DMS 273 (cell line): ENCODE data around the gene DRGX.

Experiments
- DNase-seq: peaks from one replicate; lab custom pipeline; 2025; ENCODE audit not compliant: unreplicated experiment; lab: John Stamatoyannopoulos, UW

Gene DRGX

DNA sequence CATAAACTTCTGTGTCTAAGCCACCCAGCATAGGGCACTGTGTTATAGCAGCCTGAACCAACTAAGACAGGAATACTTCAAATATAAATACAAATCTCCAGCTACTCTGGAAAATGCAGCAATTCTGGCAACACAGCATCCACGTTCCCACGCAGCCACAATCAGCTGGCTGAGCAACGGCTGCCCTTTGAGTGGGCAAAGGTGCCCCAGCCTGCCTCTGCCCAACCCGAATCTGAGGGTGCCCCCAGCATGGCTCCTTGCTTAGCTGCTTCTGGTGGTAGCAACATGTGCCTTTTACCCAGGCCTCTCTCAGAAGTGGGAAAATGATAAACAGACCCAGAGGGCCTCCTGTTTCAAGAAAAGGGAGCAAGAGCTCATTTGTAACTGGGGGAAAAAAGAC lies 12.0 kb downstream of the DRGX start:
- no peak for DNase-seq

DNA sequence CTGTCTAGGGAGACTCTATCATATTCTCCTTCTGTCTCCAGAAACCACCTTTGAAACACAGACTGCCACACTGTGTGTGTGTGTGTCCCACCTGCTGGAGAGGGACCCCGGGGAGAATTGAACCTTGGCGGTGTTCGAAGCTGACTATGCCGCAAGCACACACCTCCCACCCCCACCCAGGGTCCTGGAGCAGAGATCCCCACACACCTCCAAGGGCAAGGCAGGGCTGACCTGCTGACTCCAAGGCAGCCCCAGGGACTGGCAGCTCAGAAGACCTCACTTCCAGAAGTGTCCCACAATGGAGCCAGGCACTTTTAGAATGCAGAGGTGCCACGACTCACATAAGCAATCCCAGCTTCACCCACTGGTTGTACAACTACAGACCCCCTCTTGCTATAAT lies 13.1 kb downstream of the DRGX start:
- DNase-seq: no peak

- DNase-seq: no peak
These were observed 13.7 kb downstream of the DRGX start for GRCh38 chr10:49382226-49382625.

DNA sequence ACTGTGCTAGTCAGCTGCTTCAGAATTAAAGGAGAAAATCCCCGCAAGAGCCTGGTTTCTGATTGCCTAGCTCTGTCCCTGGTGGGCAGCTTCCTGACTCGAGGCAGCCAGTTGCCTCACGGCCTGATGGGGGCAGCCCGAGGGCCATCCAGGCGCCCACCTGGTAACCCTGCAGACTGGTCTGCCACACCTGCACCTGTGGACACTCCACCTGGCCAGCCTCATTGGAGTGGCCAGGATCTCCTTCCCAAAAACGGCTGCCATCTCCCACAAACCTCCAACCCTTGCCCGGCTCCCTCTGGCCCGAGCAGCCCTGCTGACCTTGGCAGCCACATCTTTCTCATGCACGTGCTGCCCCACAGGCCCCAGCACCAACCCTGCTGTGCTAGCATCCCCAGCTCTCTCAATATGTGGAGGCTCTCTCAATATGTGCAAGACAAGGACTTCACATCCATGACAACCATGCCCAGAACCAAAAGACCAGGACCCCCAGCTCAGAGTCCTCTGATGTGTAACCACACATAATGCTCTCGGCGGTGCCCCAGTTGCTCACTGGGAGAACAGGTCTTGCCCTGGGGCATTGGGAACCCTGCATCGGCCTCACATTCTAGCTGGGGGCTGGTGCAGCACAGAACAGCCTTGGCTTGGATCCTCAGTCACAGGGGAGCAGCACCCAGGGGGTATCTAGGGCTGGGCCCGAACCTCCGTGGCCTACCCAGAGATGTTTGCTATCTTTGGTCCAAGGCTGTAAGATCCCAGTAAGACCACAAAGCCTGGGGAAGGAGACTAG lies 14.6 kb downstream of the DRGX start:
- no peak for DNase-seq

DNA sequence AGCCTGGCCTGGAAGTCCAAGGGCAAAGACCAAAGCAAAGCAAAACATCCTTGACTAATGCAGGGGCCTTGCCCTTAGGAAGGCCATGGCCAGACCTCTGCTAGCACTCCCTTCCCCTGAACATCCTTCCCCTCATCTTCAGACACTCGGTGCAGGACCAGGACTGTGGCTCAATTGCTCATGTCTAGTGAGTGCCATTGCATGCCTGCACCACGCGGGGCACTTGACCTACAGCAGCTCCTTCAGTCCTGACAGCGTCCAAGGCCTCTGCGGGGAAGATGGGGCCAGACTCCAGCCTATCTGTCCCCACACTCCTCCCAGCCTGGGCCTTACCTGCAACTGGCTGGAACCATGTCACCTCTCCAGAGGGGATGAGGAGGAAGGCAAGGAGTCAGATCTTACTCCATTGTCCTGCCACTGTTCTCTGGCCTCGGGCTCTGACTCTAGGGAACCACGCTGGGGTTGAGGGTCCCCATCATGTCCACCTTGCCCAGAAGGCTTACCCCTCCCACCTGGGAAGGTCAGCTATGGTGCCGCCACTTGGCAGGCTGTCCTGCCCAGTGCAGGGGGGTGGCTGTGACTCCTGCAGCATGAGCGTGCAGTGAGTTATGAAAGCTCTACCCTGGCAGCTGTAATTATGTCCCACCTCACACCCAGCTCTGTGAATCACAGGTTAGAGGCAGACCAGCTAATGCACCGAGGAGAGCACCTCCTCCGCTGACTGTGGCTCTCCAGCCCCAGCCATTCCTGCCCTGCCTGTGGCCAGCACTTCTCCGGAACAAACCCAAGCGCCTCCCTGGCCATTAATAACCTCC lies 16.1 kb downstream of the DRGX start:
- no peak for DNase-seq

DNA sequence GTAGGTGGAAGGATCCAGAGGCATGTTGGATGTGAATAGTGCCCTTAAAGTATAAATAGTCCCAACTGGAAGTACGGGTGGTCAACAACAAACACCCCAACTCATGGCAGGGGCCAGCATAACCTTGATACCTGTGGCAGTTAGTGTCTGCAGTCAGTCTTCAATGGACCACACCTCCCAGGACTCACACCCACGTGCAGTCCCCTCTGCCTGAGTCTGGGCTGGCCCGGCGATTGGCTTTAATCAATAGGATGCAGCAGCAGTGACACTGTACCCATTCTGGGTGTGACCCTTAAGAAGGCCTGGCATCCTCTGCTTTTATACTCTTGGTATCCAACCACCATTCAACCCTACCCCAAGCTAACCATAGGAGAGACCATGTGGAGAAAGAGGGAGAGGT lies 18.6 kb downstream of the DRGX start:
- DNase-seq: no peak

GRCh38 chr10:49375611-49376010 lies 20.3 kb downstream of the DRGX start:
- no peak for DNase-seq

DNA sequence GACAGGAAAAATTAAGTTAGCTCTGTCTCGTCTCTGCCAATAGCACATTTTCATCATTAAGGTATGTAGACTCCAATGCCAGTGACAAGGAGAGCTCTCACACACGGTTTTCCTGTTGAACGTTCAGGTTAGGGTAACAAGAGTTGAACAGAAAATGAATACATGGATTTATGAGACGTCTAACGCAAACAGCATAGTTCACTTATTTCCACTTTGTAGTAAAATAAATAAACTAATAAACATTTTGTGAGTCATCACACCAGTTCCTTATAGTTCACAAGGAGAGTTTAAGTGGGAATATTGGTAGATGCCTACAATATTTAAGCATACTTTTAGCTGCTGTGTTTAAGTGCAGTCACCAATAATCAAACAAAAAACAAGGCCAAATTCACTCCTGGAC lies 21.1 kb downstream of the DRGX start:
- no peak for DNase-seq

- no peak for DNase-seq
These were observed 22.5 kb downstream of the DRGX start for GRCh38 chr10:49373361-49373760.

DNA sequence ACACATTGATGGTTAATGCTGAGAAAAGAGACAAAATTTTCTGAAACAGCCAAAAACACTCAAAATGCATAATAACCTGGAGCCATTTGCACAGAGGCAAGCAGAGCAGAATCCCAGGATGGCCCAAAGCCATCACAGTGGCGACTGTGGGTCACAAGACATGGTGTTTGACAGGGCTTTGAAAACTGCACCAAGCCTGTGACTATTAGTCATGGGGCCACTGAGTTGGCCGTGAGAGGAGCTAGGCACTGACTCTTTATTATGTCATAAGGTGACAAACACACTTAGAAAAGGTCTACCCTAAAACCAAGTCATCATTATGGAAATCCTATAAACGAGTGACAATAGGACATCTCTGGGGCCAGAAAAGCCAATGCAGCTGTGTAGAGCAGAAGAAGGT lies 23.9 kb downstream of the DRGX start:
- DNase-seq: no peak

DNA sequence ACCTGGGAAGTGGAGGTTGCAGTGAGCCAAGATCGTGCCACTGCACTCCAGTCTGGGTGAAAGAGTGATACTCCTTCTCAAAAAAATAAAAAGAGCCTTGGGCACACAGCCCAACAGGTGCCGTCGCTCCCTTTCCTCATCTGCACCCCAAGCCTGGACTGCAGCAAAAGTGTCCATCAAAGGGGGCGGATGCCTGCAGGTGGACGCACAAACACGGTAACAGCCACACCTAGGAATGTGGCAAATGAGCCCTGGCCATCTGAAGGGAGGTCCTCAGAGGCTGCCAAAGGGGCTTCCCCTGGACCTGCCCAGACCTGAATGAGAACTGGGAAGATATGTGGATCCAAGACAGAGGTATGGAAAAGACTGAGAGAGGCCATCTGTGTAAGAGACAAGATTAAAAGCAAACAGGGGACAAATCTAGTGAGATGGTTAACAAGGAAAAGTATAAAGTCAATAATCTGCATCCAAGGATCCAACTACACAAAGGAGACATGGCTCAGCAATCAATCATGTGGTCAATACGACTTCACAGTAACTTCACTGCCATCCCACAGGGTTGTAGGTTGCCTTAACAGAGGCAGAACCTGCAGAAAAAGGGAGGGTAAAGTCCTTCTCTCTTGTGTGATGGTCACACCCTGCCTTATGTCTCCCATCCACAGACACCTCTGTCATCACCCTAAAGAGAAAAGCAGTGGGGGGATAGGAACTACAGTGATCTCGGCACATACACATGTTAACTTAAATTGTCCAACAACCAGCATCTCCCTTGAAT lies 25.4 kb downstream of the DRGX start:
- no peak for DNase-seq

DNA sequence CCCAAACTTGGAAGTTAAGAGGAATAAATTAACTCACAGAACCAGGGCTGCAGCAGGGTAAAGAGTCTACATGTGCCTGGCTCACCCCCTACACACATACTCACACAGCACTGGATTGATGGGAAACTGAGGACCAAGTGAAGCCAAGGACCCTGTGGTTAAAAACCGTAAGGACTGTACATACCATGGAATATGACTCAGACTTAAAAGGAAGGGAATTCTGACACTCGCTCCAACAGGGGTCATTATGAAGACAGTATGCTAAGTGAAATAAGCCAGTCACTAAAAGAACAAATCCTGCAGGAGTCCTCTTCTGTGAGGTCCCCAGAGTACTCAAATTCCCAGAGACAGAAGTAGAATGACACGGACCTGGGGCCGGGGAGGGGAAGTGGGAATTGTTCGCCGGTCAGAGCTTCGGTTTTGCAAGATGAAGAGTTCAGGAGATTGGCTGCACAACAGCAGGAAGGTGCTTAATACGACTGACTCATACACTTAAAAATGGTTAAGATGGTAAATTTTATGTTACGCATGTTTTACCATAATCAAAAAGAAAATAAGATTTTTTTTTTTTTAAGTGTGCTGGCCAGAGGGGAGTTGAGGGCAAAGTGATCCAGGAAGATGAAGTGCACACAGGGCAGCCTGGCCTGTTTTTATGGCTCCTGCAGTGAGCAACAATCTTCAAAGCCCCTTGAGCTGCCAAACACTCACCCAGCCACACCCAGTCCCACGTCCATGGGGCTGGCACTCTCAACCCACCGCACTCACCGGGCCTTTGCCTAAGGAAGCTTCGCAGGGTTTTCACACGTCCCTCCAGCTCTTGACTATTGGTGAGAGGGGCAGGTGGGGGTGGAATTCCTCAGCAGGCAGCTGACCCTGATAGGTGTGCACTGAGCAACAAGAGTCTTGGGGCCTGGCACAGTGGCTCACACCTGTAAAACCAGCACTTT lies 26.4 kb downstream of the DRGX start:
- DNase-seq: no peak

- no peak for DNase-seq
These were observed 27.6 kb downstream of the DRGX start for GRCh38 chr10:49368256-49368655.

DNA sequence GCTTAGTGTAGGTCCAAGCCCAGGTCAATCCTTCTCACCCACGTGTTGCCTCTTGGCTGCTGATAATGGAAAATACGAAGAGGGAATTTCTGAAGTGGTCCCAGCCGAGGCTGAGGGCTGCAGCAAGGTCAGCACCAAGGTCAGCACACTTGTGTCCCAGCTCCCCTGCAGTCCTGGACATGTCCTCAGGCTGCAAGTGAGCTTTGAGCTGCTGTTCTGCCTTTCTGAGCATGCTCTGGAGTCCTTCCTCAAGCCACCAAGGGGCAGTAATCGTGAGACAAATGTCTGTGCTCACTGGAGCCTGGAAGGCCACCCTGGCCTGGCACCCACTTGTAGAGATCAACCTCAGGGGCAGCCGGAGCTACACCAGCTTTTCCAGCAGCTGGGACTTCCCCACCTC lies 28.3 kb downstream of the DRGX start:
- DNase-seq: no peak

DNA sequence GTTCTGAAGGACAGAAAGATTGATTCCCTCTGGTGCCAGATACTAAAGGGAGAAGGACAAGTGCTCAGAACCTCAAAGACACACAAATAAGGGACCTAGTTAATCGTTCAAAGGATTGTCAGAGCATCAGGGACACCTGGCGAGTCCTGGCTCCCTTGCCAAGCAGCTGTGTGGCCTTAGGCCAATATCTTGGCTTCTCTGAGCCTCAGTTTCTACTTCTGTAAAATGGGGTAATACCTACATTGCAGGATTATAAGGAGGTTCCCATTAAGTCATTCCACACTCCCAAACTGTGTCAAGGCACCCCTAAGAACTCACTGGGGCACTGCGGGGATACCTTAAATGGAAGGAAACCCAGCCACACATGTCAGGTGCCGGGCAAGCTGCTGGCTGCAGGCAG lies 29.4 kb downstream of the DRGX start:
- DNase-seq: no peak

DNA sequence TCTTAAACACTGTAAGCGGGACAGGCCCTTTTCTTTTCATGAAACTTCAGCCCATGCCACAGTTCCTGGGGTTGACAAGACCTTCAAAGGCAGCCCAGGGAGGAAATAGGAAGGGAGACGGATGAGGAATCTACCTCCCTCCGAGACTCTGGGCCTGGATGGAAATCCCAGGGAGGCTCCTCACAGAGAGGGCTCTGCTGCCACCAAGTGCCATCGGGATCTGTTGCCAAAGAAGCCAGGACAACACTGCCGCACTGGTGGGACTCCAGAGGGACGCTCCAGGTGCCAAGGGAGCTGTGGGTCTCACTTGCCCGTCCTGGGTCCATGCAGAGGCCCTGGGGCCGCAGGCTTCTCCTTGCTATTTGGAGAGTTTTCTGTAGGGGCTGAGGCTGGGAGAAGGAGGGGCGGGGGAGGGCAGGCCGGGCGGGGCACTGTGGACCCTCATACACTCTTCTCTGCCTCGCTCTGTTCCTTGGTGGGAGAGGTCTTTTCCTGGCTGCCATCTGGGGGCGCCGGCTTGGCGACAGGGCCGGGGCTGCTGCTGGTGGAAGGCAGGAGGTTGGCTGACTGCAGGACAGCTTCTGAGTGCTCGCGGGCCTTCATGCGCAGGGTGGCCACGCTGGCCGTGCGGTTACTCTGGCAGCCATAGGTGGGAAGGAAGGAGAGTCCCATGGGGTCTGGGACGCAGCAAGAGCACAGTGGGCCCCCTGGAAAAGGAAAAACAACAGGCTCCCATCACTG lies 30.0 kb downstream of the DRGX start:
- peak; percentile 29 for DNase-seq

GRCh38 chr10:49365275-49365674 lies 30.6 kb downstream of the DRGX start:
- no peak for DNase-seq

GRCh38 chr10:49364747-49365146 lies 31.1 kb downstream of the DRGX start:
- no peak for DNase-seq

DNA sequence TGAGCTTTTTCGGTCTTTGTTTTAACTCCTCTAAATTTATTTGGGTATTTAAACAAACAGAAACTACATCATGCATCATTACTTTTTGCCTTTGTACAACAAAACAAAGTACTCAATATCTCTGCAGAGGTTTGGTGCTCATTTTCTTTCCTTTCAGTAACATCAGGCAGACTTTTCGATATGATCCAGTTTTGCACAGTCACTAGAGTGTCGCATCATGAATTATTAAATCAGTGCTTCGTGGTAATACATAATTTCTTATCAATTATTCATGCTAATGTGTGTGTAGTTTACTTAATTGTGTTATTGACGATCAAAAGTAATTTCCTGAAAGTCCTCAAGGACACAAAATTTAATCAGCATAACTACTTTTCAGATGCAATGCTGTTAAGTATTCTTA lies 31.8 kb downstream of the DRGX start:
- DNase-seq: no peak
